ENCODE measurements around the gene SATB1. TPM values are rescaled to one million over a fixed set of nuclear protein-coding genes. Genes with fewer than 3 reads are reported as not detected.
A peak's percentile ranks its signal among the peaks of the same experiment; 100 is the strongest.

Gene SATB1
- polyA plus RNA-seq (2011; rRNA removed) (0.05 and 0.13 TPM in 2 replicates), polyA plus RNA-seq (2017; fragmentation: RNase III; extraction: RNeasy Plus Mini Kit Qiagen cat#74134 plus additional on column Dnase treatment) (not detected in 3 replicates), polyA minus RNA-seq (2011; rRNA and poly(A)+ RNA removed) (0.39 TPM in 1 of 2 replicates, not detected in the other)
- polyA plus RNA-seq (2012; cell fraction: cytosol; rRNA removed), result 0.05 TPM in 1 of 2 replicates, not detected in the other
- polyA plus RNA-seq (2012; cell fraction: nucleus; rRNA removed), result 0.01 TPM in 1 of 2 replicates, not detected in the other

DNA sequence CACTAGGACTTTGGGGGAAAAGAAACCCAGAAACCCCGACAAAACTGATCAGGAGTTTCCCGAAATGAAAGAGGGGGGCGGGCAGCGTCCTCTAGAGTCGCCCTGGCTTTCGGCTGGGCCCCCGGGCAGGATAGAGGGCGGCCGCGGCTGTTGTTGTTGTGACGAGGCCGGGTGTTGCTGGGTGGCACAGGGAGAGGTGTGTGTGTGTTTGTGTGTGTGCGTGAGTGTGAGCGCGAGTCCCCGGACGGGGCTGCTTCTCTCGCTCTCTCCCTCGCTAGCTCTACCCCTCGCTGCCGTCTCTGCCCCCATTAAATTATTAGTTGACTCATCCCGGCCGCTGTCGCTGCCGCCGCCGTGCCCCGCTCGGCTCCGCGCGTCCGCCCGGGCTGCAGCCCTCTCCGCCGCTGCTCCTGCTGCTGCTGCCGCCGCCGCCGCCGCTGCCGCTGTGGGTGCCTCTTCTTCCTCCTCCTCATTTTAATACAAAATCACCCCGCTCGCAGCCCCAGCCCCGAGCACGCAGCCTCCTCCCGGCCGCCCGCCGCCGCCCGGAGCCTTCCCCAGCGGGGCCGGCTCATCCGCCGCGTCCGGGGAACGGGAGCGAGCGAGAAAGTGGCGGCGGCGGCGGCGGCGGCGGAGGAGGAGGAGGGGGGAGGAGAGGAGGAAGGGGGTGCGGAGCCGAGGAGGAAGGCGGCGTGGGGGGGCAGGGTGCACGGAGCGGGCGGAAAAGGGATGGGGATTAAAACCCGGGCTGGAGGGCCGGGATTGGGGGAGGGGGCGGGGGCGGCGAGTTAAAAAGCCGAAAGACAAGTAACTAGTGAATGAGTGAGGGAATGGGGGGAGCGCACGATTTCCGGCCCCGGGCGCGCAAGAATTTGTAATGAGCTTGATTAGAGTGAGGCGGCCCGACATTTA, at the start of gene SATB1:
Gene SATB1, minus strand, starts transcription at position 611 of the 912 bp plus-strand sequence. CDS start 4,372 bp downstream, outside the sequence.
- POLR2A ChIA-PET, result interaction anchor here (0.5 kb wide), 1 partner anchor 1996 kb away, joined by 3 read pairs; no protein-coding TSS in a partner anchor
- peak within 1 kb of the TSS; percentile 100 for H3K4me2 ChIP-seq
- no peaks in the 10 kb centered on the region for H3K9me3 ChIP-seq
- WGBS (ENCODE audit: missing lambda C conversion rate), result under 1% methylated on average over 63 of the region's 89 CpGs
- peak in 1 of 2 experiments; percentile 21 for DNase-seq (ENCODE audit: low read depth in 1 of 2, low spot score in 1 of 2)
- peak within 1 kb of the TSS; percentile 80 for H3K4me3 ChIP-seq
- H3K4me1 ChIP-seq, result peaks cover 19% of the 10 kb centered on the region
- ATAC-seq, result peak; percentile 68 to 85
- FAIRE-seq, result no peak
- CTCF ChIA-PET, result no interaction called here
- peak within 1 kb of the TSS in 1 of 2 experiments; percentile 73; a peak in 3 of 6 replicates for H3K27ac ChIP-seq
- TF ChIP-seq SREBF2 (IDR thresholded peaks at IDR 0.05) (no peak), CBX8 (IDR thresholded peaks at IDR 0.05) (peak; percentile 19; the same call in 1 of the 2 replicates), MAZ (IDR thresholded peaks at IDR 0.05; ENCODE audit: borderline replicate concordance, low read depth, low read length) (no peak), MAX (IDR thresholded peaks at IDR 0.05) (no peak), FOSL2 (IDR thresholded peaks at IDR 0.05) (no peak), FOSL2 (CRISPR knock-in tag; IDR thresholded peaks at IDR 0.05) (0 out of 2 replicates have a peak, but pooled peaks have one; percentile 3), RNF2 (IDR thresholded peaks at IDR 0.05; ENCODE audit: borderline replicate concordance, low read depth) (no peak; the same call in none of the 2 replicates)

DNA sequence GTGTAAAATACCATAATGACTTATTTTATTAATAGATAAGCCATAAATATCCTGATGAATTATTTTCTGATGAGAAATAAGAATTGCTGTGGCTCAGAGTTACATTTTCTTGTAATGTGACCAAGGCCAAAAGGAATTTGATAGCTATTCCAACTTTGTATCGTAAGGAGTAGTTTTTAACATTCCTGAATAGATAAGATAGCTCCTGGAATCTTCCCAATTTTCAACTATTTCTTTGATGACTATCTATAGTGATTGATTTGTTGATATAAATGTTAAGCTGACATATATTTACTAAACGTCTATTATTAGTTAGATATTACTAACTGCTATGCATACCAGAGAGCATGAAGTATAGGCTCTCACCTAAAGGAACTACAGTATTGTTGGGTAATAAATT, 49.1 kb upstream of the SATB1 start:
- ATAC-seq (no peak), FAIRE-seq (no peak), DNase-seq (ENCODE audit: low read depth in 1 of 2, low spot score in 1 of 2) (no peak)
- 2% methylated on average over 2 of the region's 2 CpGs for WGBS (ENCODE audit: missing lambda C conversion rate)
- no peak for TF ChIP-seq ELK1 (IDR thresholded peaks at IDR 0.05; ENCODE audit: low read depth, low read length)
- TF ChIP-seq POLR2AphosphoS2 (conservative IDR thresholded peaks at IDR 0.05; ENCODE audit: low read length), result no peak
- no peak for TF ChIP-seq HMGXB4 (CRISPR knock-in tag; IDR thresholded peaks at IDR 0.05; ENCODE audit: borderline replicate concordance)
- TF ChIP-seq ZC3H11A (IDR thresholded peaks at IDR 0.05), result no peak
- no peak for TF ChIP-seq KDM1A (IDR thresholded peaks at IDR 0.05; ENCODE audit: low read depth)
- TF ChIP-seq ZSCAN20 (CRISPR knock-in tag; IDR thresholded peaks at IDR 0.05), result no peak
- no peak for TF ChIP-seq HDAC2 (IDR thresholded peaks at IDR 0.05)
- TF ChIP-seq ESRRA (IDR thresholded peaks at IDR 0.05; ENCODE audit: borderline replicate concordance, low read length), result no peak
- TF ChIP-seq NR3C1 (IDR thresholded peaks at IDR 0.05), result no peak
- TF ChIP-seq NFE2L2 (conservative IDR thresholded peaks at IDR 0.05; ENCODE audit: low read length), result no peak
- no peak for TF ChIP-seq EP300 (IDR thresholded peaks at IDR 0.05)
- TF ChIP-seq, protein P1, sequence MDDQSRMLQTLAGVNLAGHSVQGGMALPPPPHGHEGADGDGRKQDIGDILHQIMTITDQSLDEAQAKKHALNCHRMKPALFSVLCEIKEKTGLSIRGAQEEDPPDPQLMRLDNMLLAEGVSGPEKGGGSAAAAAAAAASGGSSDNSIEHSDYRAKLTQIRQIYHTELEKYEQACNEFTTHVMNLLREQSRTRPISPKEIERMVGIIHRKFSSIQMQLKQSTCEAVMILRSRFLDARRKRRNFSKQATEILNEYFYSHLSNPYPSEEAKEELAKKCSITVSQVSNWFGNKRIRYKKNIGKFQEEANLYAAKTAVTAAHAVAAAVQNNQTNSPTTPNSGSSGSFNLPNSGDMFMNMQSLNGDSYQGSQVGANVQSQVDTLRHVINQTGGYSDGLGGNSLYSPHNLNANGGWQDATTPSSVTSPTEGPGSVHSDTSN (IDR thresholded peaks at IDR 0.05), result no peak
- no peak for TF ChIP-seq KDM5A (IDR thresholded peaks at IDR 0.05)
- TF ChIP-seq BHLHE40 (IDR thresholded peaks at IDR 0.05; ENCODE audit: low read depth, low read length), result no peak
- no peak for TF ChIP-seq RAD21 (conservative IDR thresholded peaks at IDR 0.05 in 1 of 2, IDR thresholded peaks at IDR 0.05 in 1 of 2)
- TF ChIP-seq MAZ (IDR thresholded peaks at IDR 0.05; ENCODE audit: borderline replicate concordance, low read depth, low read length), result no peak
- TF ChIP-seq JUNB (IDR thresholded peaks at IDR 0.05), result no peak
- TF ChIP-seq TP53 (CRISPR knock-in tag; IDR thresholded peaks at IDR 0.05), result no peak
- no peak for TF ChIP-seq HES2 (IDR thresholded peaks at IDR 0.05)
- no peak for TF ChIP-seq CHD4 (IDR thresholded peaks at IDR 0.05; ENCODE audit: borderline replicate concordance)
- POLR2A ChIA-PET, result no interaction called here
- Histone ChIP-seq H3K4me1 (no peaks in the 10 kb centered on the region), H3K4me3 (no peak overlapping the region), H3K9me3 (no peaks in the 10 kb centered on the region), H3K4me2 (no peak overlapping the region), H3K27ac (no peak overlapping the region)
- CTCF ChIA-PET, result no interaction called here
